ENCODE measurements around the gene IFNA4.
"Not testable (repeated sequence)": the region's sequence is repeated elsewhere in the genome, so short reads cannot be mapped to it uniquely, and the experiment has no call there.

Gene IFNA4

DNA sequence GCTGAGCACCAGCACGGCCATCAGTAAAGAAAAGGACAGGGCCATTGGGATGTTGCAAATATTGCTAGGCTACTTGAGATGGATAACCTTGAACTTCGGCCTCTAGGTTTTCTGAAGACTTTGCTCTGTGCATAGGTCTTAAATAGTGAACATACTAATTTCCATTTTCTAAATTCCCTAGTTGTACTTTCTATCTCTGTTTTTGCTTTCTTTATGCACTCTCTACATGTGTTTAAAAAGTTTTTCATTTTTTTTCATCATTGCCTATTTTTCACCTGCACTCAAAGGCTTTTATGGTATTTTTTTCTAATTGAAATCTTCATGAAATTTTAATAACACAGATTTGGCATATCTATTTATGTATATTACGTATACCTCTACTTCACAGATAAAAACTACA lies at the start of gene IFNA4:
Gene IFNA4 (minus strand): TSS at position 101 of the 400 bp plus-strand sequence. CDS start 56 bp downstream, at position 45.
- DNase-seq (ENCODE audit: low read depth) = not testable (repeated sequence)

GRCh38 chr9:21236360-21236714 lies 49.0 kb upstream of the IFNA4 start:
- not testable (repeated sequence) for DNase-seq (ENCODE audit: low read depth)

DNA sequence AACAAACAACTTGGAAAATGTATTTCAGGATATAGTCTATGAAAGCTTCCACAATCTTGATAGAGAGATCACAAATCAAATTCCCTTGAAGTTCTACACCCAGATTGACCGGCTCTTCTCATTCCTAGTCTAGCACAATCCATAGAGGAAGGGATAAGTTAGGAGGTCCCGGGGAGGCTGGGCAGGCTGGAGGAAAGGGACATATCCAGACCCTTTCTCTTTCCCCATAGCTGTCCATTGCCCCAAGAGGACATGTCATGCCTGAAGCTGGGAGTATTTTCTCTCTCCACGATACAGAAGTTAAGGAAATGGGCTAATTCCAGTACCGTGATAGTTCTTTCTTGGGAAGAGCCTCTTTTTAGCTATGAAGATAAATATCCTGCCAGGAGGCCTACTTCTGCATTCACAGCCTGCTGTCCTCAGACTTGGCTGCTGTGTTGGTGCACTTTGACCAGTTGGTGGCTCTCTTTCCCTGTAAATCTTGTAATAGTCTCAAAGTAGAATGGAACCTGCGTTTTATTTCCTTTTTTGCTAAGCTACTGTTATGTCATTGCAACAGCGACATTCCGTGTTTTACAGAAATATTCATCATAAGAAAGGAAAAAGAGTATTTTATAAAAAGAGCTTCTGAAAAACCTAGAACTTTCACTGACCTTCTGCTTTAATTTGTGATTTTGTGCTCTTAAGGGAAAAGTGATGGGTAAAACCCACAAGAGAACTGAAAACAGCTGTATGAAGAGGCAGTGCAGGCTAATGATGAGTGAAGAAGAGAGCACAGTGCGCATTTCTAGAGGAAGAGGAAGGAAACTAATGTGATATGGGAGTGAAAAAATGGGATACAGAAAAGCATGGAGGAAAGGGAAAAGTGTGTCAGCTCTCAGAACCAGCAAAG lies 48.3 kb upstream of the IFNA4 start:
- peak; percentile 1 for DNase-seq (ENCODE audit: low read depth)

DNA sequence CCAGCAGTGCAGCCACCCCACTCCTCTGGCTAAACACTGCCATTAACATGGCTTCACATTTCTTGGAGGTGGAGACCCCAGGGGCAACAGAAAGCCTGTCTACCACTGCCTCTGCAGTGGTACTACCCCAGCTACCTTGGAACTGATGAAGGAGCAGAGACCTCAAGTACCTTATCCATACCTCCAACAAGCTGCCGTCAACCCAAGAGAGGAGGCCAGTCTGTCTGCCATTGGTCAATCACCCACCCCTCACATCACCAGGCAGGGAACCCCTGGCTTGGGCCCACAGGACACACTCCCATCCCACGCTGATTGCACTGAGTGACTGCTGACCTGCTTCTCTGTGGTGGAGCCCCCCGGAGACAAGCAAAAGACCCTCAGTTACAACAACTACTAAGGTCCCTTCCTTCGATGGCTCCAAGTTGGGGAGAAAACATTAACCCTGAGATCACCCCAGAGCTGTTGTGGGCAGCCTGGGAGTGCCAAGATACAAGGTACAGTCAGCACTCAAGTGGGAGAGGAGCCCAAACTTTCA lies 46.8 kb upstream of the IFNA4 start:
- no peak for DNase-seq (ENCODE audit: low read depth)

DNA sequence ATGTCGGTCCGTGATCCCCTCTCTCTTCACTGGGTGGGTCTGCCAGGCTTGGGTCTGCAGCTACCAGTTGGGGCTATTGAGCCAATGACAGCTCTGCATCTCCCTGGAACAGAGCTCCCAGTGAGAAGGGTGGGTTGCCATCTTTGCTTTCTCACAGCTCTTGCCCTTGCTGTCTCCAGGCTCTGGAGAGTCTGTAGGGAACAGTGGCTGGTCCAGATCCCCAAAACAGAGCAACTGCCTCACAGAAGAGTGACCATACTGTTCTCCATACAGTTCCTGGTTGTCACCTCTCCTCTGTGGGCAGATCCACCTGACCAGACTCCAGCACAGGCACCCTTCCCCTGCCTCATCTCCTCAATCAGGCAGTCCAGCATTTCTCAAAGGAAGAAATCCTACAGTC lies 45.9 kb upstream of the IFNA4 start:
- DNase-seq (ENCODE audit: low read depth) = no peak

DNA sequence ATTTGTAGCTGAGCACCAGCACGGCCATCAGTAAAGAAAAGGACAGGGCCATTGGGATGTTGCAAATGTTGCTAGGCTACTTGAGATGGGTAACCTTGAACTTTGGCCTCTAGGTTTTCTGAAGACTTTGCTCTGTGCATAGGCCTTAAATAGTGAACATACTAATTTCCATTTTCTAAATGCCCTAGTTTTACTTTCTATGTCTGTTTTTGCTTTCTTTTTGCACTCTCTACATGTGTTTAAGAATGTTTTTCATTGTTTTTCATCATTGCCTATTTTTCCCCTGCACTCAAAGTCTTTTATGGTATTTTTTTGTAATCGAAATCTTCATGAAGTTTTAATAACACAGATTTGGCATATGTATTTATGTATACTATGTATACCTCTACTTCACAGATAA lies 40.7 kb upstream of the IFNA4 start, which contains the start of gene IFNA17:
Gene IFNA17 (minus strand): TSS at position 101 of the 400 bp plus-strand sequence. CDS start 49 bp downstream, at position 52.
- DNase-seq (ENCODE audit: low read depth) = no peak

DNA sequence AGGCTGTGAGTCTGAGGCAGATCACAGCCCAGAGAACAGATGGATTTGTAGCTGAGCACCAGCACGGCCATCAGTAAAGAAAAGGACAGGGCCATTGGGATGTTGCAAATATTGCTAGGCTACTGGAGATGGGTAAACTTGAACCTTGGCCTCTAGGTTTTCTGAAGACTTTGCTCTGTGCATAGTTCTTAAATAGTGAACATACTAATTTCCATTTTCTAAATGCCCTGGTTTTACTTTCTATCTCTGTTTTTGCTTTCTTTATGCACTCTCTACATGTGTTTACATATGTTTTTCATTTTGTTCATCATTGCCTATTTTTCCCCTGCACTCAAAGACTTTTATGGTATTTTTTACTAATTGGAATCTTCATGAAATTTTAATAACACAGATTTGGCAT lies 29.8 kb upstream of the IFNA4 start, which contains the start of gene IFNA16:
Gene IFNA16 (minus strand): TSS at position 101 of the 400 bp plus-strand sequence. CDS start 6 bp downstream, at position 95.
- DNase-seq (ENCODE audit: low read depth) = not testable (repeated sequence)

GRCh38 chr9:21213411-21214326 lies 26.3 kb upstream of the IFNA4 start:
- DNase-seq (ENCODE audit: low read depth) = not testable (repeated sequence)

DNA sequence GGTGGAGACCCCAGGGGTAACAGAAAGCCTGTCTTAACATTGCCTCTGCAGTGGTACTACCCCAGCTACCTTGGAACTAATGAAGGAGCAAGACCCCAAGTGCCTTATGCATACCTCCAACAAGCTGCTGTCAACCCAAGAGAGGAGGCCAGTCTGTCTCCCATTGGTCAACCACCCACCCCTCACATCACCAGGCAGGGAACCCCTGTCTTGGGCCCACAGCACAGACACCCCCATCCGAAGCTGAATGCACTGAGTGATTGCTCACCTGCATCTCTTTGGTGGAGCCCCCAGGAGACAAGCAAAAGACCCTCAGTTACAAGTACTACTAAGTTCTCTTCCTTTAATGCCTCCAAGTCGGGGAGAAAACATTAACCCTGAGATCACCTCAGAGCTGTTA lies 24.8 kb upstream of the IFNA4 start:
- DNase-seq (ENCODE audit: low read depth) = not testable (repeated sequence)

DNA sequence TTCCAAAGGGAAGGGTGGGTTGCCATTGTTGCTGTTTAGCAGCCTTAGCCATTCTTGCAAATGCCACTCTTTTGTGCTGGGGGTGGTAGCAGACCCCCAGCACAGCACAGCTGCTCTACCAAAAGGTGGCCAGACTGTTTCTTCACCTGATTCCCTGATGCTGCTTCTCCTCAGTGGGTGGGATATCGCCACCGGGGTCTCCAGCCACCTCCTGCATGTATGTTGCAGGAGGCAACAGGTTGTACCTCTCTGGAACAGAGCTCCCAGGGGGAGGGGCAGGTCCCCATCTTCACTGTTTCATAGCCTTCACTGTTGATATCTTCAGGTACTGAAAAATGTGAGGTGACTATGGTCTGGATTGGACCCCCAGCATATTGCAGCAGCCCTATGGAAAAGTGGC lies 23.4 kb upstream of the IFNA4 start:
- not testable (repeated sequence) for DNase-seq (ENCODE audit: low read depth)

DNA sequence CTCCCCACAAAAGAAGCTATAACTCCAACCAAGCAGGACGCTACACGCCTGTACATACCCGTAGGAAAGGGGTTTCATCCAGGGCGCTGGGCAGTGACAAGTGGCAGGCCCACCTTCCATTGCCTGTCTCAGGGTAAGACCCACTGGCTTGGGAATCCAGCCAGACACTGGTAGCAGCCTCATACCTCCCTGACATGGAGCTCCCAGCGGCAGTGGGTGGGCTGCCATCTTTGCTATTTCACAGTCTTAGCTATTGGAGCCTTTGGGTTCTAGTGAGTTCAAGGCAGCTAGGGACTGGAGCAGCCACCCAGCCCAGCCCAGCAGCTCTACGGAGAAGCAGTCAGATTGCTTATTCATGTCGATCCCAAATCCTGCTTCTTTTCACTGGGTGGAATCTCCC lies 22.9 kb upstream of the IFNA4 start:
- DNase-seq (ENCODE audit: low read depth) = no peak

DNA sequence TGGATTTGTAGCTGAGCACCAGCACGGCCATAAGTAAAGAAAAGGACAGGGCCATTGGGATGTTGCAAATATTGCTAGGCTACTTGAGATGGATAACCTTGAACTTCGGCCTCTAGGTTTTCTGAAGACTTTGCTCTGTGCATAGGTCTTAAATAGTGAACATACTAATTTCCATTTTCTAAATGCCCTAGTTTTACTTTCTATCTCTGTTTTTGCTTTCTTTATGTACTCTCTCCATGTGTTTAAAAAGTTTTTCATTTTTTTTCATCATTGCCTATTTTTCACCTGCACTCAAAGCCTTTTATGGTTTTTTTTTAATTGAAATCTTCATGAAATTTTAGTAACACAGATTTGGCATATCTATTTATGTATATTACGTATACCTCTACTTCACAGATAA lies 19.7 kb upstream of the IFNA4 start, which contains the start of gene IFNA10:
Gene IFNA10 (minus strand): TSS at position 101 of the 400 bp plus-strand sequence. CDS start 46 bp downstream, at position 55.
- not testable (repeated sequence) for DNase-seq (ENCODE audit: low read depth)

DNA sequence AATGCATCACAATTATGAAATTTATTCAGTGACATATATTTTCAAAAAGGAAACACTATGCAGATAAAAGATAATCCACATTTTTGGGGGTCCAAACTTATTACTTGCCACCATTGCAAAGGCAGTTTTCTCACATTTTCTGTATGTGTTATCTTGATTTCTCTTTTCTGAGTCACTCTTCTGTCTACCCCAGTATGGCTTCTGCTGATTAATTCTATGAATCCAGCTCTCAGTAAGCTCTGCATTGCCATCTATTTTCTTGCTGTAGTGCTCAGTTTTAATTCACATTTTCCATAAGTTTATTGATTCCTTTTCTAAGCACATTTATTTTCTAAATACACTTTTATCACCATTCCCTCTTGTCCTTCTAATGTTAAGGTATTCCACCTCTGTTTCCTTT lies 17.8 kb upstream of the IFNA4 start:
- no peak for DNase-seq (ENCODE audit: low read depth)

DNA sequence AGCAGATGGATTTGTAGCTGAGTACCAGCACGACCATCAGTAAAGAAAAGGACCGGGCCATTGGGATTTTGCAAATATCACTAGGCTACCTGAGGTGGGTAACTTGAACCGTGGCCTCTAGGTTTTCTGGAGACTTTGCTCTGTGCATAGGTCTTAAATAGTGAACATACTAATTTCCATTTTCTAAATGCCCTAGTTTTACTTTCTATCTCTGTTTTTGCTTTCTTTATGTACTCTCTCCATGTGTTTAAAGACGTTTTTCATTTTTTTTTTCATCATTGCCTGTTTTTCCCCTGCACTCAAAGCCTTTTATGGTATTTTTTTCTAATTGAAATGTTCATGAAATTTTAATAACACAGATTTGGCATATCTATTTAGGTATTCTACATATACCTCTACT lies 14.7 kb upstream of the IFNA4 start, which contains the start of gene IFNA7:
Gene IFNA7 (minus strand): TSS at position 101 of the 400 bp plus-strand sequence. CDS start 40 bp downstream, at position 61.
- not testable (repeated sequence) for DNase-seq (ENCODE audit: low read depth)

DNA sequence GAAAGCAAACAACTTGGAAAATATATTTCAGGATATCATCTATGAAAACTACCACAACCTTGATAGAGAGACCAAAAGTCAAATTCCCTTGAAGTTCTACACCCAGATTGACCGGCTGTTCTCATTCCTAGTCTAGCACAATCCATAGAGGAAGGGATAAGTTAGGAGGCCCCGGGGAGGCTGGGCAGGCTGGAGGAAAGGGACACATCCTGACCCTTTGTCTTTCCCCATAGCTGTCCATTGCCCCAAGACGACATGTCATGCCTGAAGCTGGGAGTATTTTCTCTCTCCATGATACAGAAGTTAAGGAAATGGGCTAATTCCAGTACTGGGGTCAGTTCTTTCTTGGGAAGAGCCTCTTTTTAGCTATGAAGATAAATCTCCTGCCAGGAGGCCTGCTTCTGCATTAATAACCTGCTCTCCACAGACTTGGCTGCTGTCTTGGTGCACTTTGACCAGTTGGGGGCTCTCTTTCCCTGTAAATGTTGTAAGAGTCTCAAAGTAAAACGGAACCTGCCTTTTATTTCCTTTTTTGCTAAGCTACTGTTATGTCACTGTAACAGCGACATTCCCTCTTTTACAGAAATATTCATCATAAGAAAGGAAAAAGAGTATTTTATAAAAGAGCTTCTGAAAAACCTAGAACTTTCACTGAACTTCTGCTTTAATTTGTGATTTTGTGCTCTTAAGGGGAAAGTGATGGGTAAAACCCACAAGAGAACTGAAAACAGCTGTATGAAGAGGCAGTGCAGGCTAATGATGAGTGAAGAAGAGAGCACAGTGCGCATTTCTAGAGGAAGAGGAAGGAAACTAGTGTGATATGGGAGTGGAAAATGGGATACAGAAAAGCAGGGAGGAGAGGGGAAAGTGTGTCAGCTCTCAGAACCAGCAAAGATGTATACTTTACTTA lies 7.7 kb upstream of the IFNA4 start:
- not testable (repeated sequence) for DNase-seq (ENCODE audit: low read depth)

- not testable (repeated sequence) for DNase-seq (ENCODE audit: low read depth)
These were observed 4.3 kb downstream of the IFNA4 start for GRCh38 chr9:21182810-21183736.

- DNase-seq (ENCODE audit: low read depth) = no peak
These were observed 12.7 kb downstream of the IFNA4 start for GRCh38 chr9:21174671-21175070.

DNA sequence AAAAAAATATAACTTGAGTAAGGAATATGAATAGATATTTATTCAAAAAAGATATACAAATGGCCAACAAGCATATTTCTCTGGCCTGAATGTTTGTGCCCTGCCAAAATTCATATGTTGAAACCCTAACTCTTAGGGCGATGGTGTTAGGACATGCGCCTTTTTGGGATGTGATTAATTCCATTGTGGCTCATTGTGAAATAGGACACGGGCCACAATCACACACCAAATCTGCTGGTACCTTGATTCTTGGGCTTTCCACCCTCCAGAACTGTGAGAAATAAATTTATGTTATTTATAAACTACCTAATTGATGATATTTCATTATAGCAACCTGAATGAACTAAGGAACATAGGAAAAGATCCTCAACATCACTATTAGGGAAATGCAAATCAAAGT lies 15.2 kb downstream of the IFNA4 start:
- DNase-seq (ENCODE audit: low read depth) = no peak

DNA sequence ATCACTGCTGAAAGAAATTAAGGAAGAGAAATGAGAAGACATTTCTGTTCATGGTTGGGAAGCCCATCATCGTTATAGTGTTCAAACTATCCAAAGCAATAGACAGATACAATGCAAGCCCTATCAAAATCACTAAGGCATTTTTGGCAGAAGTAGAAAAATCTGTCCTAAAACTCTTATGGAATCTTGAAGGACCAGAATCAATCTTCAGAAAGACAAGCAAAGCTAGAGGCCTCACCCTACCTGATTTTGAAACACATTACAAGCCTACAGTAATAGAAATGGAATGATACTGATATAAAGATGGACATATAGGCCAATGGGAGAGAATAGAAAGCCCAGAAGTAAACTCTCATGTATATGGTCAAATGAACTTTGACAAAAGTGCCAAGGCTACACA lies 16.0 kb downstream of the IFNA4 start:
- no peak for DNase-seq (ENCODE audit: low read depth)

- DNase-seq (ENCODE audit: low read depth) = not testable (repeated sequence)
These were observed 20.8 kb downstream of the IFNA4 start, which contains the start of gene IFNA21 for GRCh38 chr9:21166560-21166959. Gene IFNA21 (minus strand): TSS chr9:21166660. CDS start chr9:21166612, 48 bp downstream.
